IgD-negative memory B cell (primary cell): ENCODE measurements around the gene ERC1. TPM values are rescaled to one million over a fixed set of nuclear protein-coding genes. Genes with fewer than 3 reads are reported as not detected.
A peak's percentile ranks its signal among the peaks of the same experiment; 100 is the strongest.
"Not testable (repeated sequence)": the region's sequence is repeated elsewhere in the genome, so short reads cannot be mapped to it uniquely, and the experiment has no call there.

Source experiments
- H3K27ac Mint-ChIP-seq, 3 donors: one replicate each; pipeline ENCODE4 v1.8.0; 2020 to 2022; ENCODE audit warnings: mild to moderate bottlenecking in 3 of 3, mixed read lengths in 3 of 3, moderate library complexity in 1 of 3
- H3K27me3 Mint-ChIP-seq: one replicate; pipeline ENCODE4 v1.8.0; 2021; ENCODE audit warnings: mixed read lengths
- H3K36me3 Mint-ChIP-seq: one replicate; pipeline ENCODE4 v1.8.0; 2020; ENCODE audit warnings: mild to moderate bottlenecking, mixed read lengths
- H3K4me1 Mint-ChIP-seq, 3 donors: one replicate each; pipeline ENCODE4 v1.8.0; 2020 to 2022; ENCODE audit warnings: mixed read lengths in 3 of 3, mild to moderate bottlenecking in 1 of 3
- H3K4me3 Mint-ChIP-seq, 4 donors: one replicate each; pipeline ENCODE4 v1.8.0; 2020 to 2022; ENCODE audit warnings: mild to moderate bottlenecking in 4 of 4, mixed read lengths in 4 of 4, moderate library complexity in 3 of 4
- H3K9me3 Mint-ChIP-seq, 3 donors: one replicate each; pipeline ENCODE4 v1.8.0; 2020 to 2021; ENCODE audit warnings: mixed read lengths in 3 of 3, mild to moderate bottlenecking in 1 of 3
- polyA plus RNA-seq: library from polyadenylated mRNA; unstranded; fragments of 300-500 nt; fragmentation: Illumina TruSeq; gene quantifications from one replicate; pipeline ENCODE4 v1.2.3, GENCODE V29; 2021

Gene ERC1
- polyA plus RNA-seq, 1 donor from 2014 or later: 16.5 TPM

DNA sequence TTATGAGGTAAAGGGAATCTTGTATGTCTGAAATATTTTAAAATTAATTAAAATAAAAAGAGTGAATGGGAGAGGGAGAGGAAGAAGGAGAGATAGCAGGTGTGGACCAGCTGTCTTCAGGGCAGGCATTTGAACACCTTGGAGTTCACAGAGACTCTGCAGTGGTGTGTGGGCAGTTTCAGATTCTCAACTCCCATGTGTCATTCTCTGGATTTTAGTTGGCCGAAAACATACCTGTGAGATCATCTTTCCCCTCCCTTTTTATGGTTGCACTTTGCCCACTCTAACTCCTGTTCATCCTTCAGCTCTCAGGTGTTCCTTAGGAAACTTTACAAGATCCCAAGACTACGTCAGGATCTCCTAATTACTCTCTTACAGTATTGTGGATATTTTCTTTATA lies 108.1 kb downstream of the ERC1 start:
- Mint-ChIP-seq H3K4me3 (no peak overlapping the region), H3K36me3 (no peaks in the 10 kb centered on the region), H3K9me3 (no peaks in the 10 kb centered on the region), H3K27me3 (no peaks in the 10 kb centered on the region), H3K4me1 (peaks cover 12 to 16% (median 12%) of the 10 kb centered on the region in 3 donors), H3K27ac (no peak overlapping the region)

DNA sequence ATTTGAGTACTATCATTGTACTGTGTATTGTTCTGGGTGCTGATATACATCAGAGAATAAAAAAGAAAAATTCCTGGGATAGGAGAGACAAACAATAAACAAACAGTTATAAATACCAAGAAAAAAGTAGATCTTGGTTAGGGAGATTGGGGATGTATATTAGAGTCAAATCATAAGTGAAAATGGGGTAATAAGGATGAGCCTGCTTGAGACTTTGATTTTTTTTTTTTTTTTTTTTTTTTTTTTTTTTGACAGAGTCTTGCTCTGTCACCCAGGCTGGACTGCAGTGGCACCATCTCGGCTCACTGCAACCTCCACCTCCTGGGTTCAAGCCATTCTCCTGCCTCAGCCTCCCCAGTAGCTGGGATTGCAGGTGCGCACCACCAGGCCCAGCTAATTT lies 108.6 kb downstream of the ERC1 start:
- not testable (repeated sequence) for H3K27me3 Mint-ChIP-seq, H3K9me3 Mint-ChIP-seq, H3K4me3 Mint-ChIP-seq, H3K36me3 Mint-ChIP-seq
- Mint-ChIP-seq H3K27ac (peak overlapping the region in 1 of 3 donors; percentile 79), H3K4me1 (peaks cover 12 to 17% (median 12%) of the 10 kb centered on the region in 3 donors)

GRCh38 chr12:1102115-1102514 lies 111.1 kb downstream of the ERC1 start:
- no peak overlapping the region for H3K4me3 Mint-ChIP-seq
- H3K27me3 Mint-ChIP-seq: no peaks in the 10 kb centered on the region
- no peaks in the 10 kb centered on the region for H3K36me3 Mint-ChIP-seq
- no peaks in the 10 kb centered on the region for H3K9me3 Mint-ChIP-seq
- no peak overlapping the region for H3K27ac Mint-ChIP-seq
- peaks cover 13 to 18% (median 16%) of the 10 kb centered on the region in 3 donors for H3K4me1 Mint-ChIP-seq

GRCh38 chr12:1102791-1103450 lies 111.9 kb downstream of the ERC1 start:
- H3K27me3 Mint-ChIP-seq: no peaks in the 10 kb centered on the region
- no peak overlapping the region for H3K27ac Mint-ChIP-seq
- no peak overlapping the region for H3K4me3 Mint-ChIP-seq
- peaks cover 17 to 20% (median 18%) of the 10 kb centered on the region in 3 donors for H3K4me1 Mint-ChIP-seq
- no peaks in the 10 kb centered on the region for H3K36me3 Mint-ChIP-seq
- no peaks in the 10 kb centered on the region for H3K9me3 Mint-ChIP-seq

DNA sequence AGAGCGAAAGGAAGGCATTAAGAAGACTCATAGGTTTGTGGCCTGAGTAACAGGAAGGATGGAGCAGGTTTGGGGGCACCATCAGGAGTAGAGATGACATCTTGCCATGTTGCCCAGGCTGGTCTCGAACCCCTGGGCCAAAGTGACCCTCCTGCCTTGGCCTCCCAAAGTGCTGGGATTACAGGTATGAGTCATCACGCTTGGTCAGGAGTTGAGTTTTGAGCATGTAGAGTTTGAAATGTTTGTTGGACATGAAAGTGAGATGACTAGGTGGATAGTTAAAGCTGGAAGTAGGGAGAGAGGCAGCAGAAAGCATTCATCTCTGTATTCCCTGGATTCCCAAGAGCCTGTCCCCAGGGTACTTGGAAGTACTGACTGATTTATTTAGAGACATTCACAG lies 112.6 kb downstream of the ERC1 start:
- peaks cover 16 to 20% (median 20%) of the 10 kb centered on the region in 3 donors for H3K4me1 Mint-ChIP-seq
- no peak overlapping the region for H3K4me3 Mint-ChIP-seq
- H3K27me3 Mint-ChIP-seq: no peaks in the 10 kb centered on the region
- peaks cover 2% of the 10 kb centered on the region for H3K36me3 Mint-ChIP-seq
- H3K9me3 Mint-ChIP-seq: no peaks in the 10 kb centered on the region
- H3K27ac Mint-ChIP-seq: peak overlapping the region in 1 of 3 donors; percentile 68

- Mint-ChIP-seq H3K36me3 (peaks cover 2% of the 10 kb centered on the region), H3K27ac (peak overlapping the region in 1 of 3 donors; percentile 68), H3K4me3 (no peak overlapping the region), H3K27me3 (no peaks in the 10 kb centered on the region), H3K4me1 (peaks cover 13 to 20% (median 17%) of the 10 kb centered on the region in 3 donors), H3K9me3 (no peaks in the 10 kb centered on the region)
Measured at GRCh38 chr12:1104088-1104800, 113.2 kb downstream of the ERC1 start.

GRCh38 chr12:1107669-1108068 lies 116.6 kb downstream of the ERC1 start:
- Mint-ChIP-seq H3K9me3 (no peaks in the 10 kb centered on the region), H3K4me1 (peaks cover 10 to 17% (median 13%) of the 10 kb centered on the region in 3 donors), H3K4me3 (no peak overlapping the region), H3K27ac (peak overlapping the region in 1 of 3 donors; percentile 78), H3K27me3 (no peaks in the 10 kb centered on the region), H3K36me3 (peaks cover 5% of the 10 kb centered on the region)

DNA sequence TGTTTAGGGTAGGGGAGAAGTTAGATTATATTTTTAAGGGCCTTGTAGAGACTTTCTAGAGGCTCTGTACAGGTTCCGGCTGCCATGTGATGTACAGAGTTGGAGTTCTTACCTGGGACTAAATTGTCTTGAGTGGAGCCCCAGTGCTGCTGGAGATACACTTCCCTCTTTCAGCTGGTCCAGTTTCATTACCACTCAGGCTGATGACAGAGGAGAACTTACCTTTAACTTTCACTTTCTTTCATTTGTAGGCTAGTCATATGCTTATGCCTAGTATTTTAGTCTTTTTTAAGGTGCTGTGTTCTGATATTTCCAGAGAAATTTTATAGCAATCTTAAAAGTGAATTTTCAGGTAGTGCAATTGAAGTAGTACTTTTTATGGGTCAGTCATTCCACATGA lies 117.3 kb downstream of the ERC1 start:
- peaks cover 10 to 14% (median 13%) of the 10 kb centered on the region in 3 donors for H3K4me1 Mint-ChIP-seq
- peaks cover 5% of the 10 kb centered on the region for H3K36me3 Mint-ChIP-seq
- no peaks in the 10 kb centered on the region for H3K27me3 Mint-ChIP-seq
- H3K9me3 Mint-ChIP-seq: no peaks in the 10 kb centered on the region
- H3K27ac Mint-ChIP-seq: peak overlapping the region in 2 of 3 donors; percentile 73 to 78
- H3K4me3 Mint-ChIP-seq: no peak overlapping the region

GRCh38 chr12:1115484-1116231 lies 124.6 kb downstream of the ERC1 start:
- H3K27me3 Mint-ChIP-seq: no peaks in the 10 kb centered on the region
- no peak overlapping the region for H3K4me3 Mint-ChIP-seq
- peaks cover 7% of the 10 kb centered on the region for H3K36me3 Mint-ChIP-seq
- no peaks in the 10 kb centered on the region for H3K9me3 Mint-ChIP-seq
- H3K4me1 Mint-ChIP-seq: no peaks in the 10 kb centered on the region
- H3K27ac Mint-ChIP-seq: no peak overlapping the region

GRCh38 chr12:1117371-1117770 lies 126.3 kb downstream of the ERC1 start:
- no peak overlapping the region for H3K27ac Mint-ChIP-seq

GRCh38 chr12:1117970-1118563 lies 127.0 kb downstream of the ERC1 start:
- H3K36me3 Mint-ChIP-seq: peaks cover 4% of the 10 kb centered on the region
- no peak overlapping the region for H3K27ac Mint-ChIP-seq
- H3K4me3 Mint-ChIP-seq: no peak overlapping the region
- no peaks in the 10 kb centered on the region for H3K27me3 Mint-ChIP-seq
- H3K4me1 Mint-ChIP-seq: peaks cover 0 to 4% (median 0%) of the 10 kb centered on the region in 3 donors
- H3K9me3 Mint-ChIP-seq: no peaks in the 10 kb centered on the region

More at GRCh38 chr12:1117371-1117770, 126.3 kb downstream of the ERC1 start:
- no peaks in the 10 kb centered on the region for H3K4me1 Mint-ChIP-seq
- H3K9me3 Mint-ChIP-seq: no peaks in the 10 kb centered on the region
- peaks cover 4% of the 10 kb centered on the region for H3K36me3 Mint-ChIP-seq
- H3K4me3 Mint-ChIP-seq: no peak overlapping the region
- H3K27me3 Mint-ChIP-seq: no peaks in the 10 kb centered on the region

GRCh38 chr12:1122786-1123185 lies 131.8 kb downstream of the ERC1 start:
- H3K36me3 Mint-ChIP-seq: peaks cover 8% of the 10 kb centered on the region
- H3K9me3 Mint-ChIP-seq: no peaks in the 10 kb centered on the region
- no peaks in the 10 kb centered on the region for H3K27me3 Mint-ChIP-seq
- no peak overlapping the region for H3K27ac Mint-ChIP-seq
- H3K4me1 Mint-ChIP-seq: peaks cover 0 to 6% (median 1%) of the 10 kb centered on the region in 3 donors
- no peak overlapping the region for H3K4me3 Mint-ChIP-seq

DNA sequence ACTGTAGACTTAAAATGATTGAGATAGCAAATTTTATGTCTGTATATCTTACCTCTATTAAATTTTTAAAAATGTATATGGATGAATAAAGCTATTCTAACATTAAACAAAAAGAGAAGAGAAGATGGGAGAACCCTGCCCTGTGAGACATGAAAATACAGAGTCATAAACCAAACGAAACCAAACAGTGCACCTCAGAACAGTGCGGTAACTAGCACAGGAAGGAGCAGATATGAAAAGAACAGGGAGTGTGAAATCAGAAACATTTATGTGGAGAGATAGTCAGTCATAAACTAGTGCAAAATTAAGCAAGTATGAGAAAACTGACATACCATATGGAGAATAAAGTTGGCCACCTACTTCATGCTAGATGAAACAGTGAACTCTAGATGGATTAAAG lies 135.1 kb downstream of the ERC1 start:
- Mint-ChIP-seq H3K4me1 (peaks cover 1 to 9% (median 1%) of the 10 kb centered on the region in 3 donors), H3K27ac (no peak overlapping the region)

DNA sequence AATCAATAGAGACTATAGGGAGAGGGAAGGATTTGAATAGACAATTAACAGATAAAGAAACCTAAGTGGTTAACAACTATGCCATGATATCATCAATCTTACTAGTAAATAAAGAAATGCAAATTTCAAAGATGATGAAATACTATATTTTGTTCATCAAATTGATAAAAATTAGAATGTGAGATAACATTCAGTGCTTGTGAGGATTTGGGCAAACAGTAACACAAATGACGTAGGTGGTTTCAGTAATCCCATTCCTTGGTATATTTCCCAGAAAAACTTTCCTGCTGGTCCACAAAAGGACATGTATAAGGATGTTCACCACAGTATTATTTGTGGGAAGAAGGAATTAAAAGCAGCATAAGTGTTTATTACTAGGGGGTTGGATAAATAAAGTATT lies 136.0 kb downstream of the ERC1 start:
- H3K4me3 Mint-ChIP-seq: no peak overlapping the region
- peaks cover 9% of the 10 kb centered on the region for H3K36me3 Mint-ChIP-seq
- no peak overlapping the region for H3K27ac Mint-ChIP-seq
- no peaks in the 10 kb centered on the region for H3K27me3 Mint-ChIP-seq
- peaks cover 0 to 1% (median 0%) of the 10 kb centered on the region in 3 donors for H3K9me3 Mint-ChIP-seq
- peaks cover 1 to 9% (median 2%) of the 10 kb centered on the region in 3 donors for H3K4me1 Mint-ChIP-seq

More for the DNA sequence above, 135.1 kb downstream of the ERC1 start:
- peaks cover 9% of the 10 kb centered on the region for H3K36me3 Mint-ChIP-seq
- peak overlapping the region in 1 of 4 donors; percentile 5 for H3K4me3 Mint-ChIP-seq
- H3K27me3 Mint-ChIP-seq: no peaks in the 10 kb centered on the region
- H3K9me3 Mint-ChIP-seq: peaks cover 0 to 1% (median 0%) of the 10 kb centered on the region in 3 donors

DNA sequence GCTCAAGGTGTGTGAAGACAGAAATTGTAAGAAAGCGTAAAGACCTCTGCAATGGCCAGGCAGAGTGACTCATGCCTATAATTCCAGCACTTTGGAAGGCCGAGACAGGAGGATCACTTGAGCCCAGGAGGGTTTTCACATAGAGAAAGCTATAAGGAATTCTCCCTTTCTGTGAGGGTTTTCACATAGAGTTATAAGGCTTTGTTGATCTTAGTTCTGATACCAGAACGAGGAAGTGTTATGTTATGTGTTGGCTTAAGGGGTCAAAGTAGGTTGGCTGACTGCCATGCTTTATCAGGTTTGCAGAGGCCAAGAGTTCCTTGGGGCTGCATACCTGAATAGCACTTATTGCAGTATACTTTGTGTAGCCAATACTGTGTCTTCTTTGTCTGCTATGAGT lies 139.1 kb downstream of the ERC1 start:
- Mint-ChIP-seq H3K4me1 (peaks cover 1 to 4% (median 2%) of the 10 kb centered on the region in 3 donors), H3K27ac (no peak overlapping the region)

More for the DNA sequence above, 139.1 kb downstream of the ERC1 start:
- Mint-ChIP-seq H3K4me3 (no peak overlapping the region), H3K36me3 (peaks cover 11% of the 10 kb centered on the region), H3K27me3 (no peaks in the 10 kb centered on the region), H3K9me3 (peaks cover 0 to 1% (median 0%) of the 10 kb centered on the region in 3 donors)
